GM18858 (cell line): Measurements from ENCODE around the gene TRPC6.

ENCODE experiments used
- ATAC-seq: cut with Tn5 transposase; IDR thresholded peaks from one replicate; pipeline ENCODE4 v1.9.1; 2021; ENCODE audit not compliant: unreplicated experiment

The TRPC6 gene

GRCh38 chr11:101583251-101584128 lies at the start of gene TRPC6:
Gene TRPC6 (minus strand): TSS chr11:101584007. CDS start chr11:101583503, 504 bp downstream.
- ATAC-seq, result no peak

- no peak for ATAC-seq
These were observed 36.2 kb upstream of the TRPC6 start for GRCh38 chr11:101620026-101620425.

DNA sequence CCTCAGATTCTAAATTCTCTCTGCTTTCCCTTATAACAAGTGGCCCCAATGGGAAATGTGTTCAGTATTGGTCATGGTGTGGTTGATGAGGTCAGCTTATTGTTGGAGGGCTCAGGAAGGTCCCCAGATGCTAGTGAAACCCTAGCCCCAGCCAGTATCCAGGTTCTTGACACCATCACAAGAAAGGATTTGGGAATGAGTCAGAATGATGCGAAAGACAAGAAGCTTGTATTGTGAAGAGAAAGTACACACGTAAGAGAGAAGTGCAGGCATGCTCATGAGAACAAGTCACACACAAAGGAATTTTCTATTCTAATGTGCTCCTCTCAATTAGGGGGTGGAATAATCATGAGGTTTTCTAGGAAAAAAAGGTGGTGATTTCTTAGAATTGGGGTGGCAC lies 34.9 kb upstream of the TRPC6 start:
- no peak for ATAC-seq

DNA sequence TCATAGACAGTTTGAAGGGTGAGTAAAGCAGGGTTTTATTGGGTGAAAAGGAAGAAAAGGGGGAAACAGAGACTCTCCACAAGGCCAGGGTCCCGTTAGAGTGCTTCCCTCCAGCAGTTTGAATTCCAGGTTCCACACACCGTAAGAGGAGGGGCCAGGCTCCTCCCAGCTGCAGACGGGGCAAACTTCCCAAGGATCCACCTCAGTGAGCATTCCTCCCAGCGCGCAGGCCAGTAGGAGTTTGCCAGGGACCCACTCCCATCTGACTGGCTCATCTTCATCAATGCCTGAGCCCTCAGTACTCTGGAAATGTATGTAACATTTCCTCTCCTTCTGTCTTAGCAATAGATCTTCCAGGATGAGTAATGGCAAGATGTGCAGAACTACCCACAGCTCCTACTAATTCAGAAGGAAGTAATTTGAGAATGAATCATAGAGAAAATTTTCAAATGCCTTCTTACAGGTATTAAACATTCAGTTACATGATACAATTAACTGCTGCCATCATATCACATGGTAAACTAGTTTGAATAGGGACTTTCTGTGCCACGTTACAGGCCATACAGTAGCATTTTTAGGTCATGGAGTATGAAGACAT lies 34.0 kb upstream of the TRPC6 start:
- ATAC-seq, result no peak

- no peak for ATAC-seq
These were observed 28.7 kb upstream of the TRPC6 start for GRCh38 chr11:101612481-101612880.

GRCh38 chr11:101600924-101601323 lies 17.1 kb upstream of the TRPC6 start:
- no peak for ATAC-seq

GRCh38 chr11:101586965-101587364 lies 3.2 kb upstream of the TRPC6 start:
- no peak for ATAC-seq

GRCh38 chr11:101584655-101585054 lies 848 bp upstream of the TRPC6 start:
- no peak for ATAC-seq

GRCh38 chr11:101584129-101584515 lies 315 bp upstream of the TRPC6 start:
- ATAC-seq, result no peak

DNA sequence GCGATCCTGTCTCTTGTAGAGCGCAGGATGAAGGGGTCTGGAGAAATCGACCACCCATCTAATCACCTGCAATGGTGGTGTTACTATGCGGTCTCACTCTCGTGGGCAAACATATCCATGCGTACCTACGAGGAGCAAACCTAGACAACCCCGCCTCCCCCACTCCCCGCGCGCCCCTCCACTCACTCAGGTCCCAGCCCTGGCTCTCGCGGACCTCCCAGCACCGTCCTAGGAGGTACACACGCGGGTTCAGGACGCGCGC lies 887 bp downstream of the TRPC6 start:
- no peak for ATAC-seq

DNA sequence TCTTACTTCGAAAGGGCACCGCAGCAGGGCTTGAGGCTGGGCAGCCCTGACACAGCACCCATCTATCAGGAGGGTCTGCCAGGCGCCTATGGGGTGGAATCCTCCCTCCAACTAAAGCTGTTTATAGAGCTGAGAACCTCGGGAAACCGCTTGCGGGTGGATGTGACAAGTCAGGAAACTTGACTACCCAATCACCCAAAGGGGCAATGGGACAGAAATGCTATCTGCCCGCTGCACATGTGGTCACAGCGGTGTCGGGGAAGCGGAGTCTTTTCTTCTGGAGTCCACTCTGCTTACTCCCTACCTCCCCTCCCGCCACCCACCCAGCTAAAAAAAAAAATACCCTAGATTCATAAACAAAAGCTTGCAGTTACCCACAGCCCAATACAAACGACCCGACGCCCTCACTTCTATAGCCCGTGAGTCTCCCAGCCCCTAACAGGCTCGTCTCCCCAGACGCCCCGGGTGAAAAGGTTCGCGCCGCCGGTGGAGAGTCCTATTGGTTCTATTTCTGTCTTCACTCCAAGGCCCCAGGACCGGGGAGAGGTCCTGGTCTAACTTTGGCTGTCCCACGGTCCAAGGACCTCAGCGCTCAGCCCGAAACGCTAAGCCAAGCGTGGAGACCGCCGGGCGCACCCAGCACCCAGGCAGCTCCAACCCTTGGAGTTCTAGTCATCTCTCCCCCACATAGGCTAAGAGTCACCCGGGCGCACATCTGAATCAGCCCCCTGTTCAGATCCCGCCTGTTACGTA lies 1.4 kb downstream of the TRPC6 start:
- ATAC-seq, result no peak

GRCh38 chr11:101577461-101577860 lies 6.3 kb downstream of the TRPC6 start:
- ATAC-seq, result no peak

DNA sequence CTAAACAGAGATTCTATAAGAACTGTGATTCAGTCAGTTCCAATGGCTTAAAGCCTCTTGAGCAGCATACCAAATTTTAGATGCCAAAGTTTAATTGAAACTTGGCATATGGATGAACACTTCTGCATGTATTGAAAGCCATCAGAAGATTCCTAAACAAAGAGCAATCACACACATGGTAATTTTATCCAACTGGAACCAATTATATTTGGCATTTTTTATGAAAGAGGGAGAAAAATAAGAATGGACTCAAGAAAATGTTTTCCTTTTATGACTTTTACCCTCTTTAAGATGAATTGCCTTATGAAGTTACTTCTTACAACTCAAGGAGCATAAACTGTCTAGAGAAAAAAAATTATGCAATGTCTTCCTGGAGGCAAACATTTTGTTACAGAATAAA lies 7.4 kb downstream of the TRPC6 start:
- no peak for ATAC-seq

- ATAC-seq, result no peak
These were observed 8.9 kb downstream of the TRPC6 start for GRCh38 chr11:101574886-101575285.

GRCh38 chr11:101567071-101567470 lies 16.7 kb downstream of the TRPC6 start:
- no peak for ATAC-seq

DNA sequence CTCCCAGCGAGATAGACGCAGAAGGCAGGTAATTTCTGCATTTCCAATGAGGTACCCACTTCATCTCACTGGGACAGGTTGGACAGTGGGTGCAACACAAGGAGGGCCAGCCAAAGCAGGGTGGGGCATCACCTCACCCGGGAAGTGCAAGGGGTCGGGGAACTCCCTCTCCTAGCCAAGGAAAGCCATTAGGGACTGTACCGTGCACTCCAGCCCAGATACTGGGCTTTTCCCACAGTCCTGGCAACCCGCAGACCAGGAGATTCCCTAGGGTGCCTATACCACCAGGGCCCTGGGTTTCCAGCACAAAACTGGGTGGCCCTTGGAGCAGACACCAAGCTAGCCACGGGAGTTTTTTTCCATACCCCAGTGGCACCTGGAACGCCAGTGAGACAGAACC lies 17.2 kb downstream of the TRPC6 start:
- ATAC-seq, result no peak

DNA sequence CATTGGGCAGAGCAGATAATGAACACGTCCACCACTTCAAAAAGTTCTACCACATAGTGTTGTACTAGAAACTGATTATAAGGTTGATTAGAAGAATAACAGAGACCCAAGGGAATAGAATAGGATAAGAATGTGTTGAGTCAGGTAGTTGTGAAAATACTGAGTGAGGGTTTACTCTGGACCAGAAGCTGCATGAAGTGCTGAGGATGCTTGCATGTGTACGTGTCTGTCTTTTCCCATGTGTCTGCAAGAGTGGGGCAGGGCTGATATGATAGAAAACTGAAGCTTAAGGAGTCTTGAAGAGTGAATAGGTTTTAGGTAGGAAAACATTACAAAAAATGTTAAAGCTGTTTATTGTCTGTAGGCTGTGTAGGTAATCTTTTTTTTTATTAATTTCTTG lies 20.6 kb downstream of the TRPC6 start:
- ATAC-seq, result no peak

- no peak for ATAC-seq
These were observed 28.4 kb downstream of the TRPC6 start for GRCh38 chr11:101555366-101555765.

- peak; percentile 99 for ATAC-seq
These were observed 29.9 kb downstream of the TRPC6 start for GRCh38 chr11:101553891-101554292.

GRCh38 chr11:101552888-101553287 lies 30.9 kb downstream of the TRPC6 start:
- ATAC-seq, result no peak

- no peak for ATAC-seq
These were observed 55.3 kb downstream of the TRPC6 start for GRCh38 chr11:101528541-101528940.

- ATAC-seq, result no peak
These were observed 60.1 kb downstream of the TRPC6 start for GRCh38 chr11:101523634-101524260.
